Adrenal gland (tissue), 12 donors: ENCODE results near the gene SCNN1B. TPM values are rescaled to one million over a fixed set of nuclear protein-coding genes. Genes with fewer than 3 reads are reported as not detected.

Experiments used
- DNase-seq, 7 donors: peaks; one replicate each; pipeline ENCODE4 v3.0.0-alpha.2; 2019 to 2020
- H3K27ac ChIP-seq, 5 donors: fragments of 200-600 bp; sonication (generic) in 4 of 5; 1 replicate in 3 of 5; 2 replicates in 2 of 5; pipeline versions ENCODE4 v1.5.1 to v1.8.0; 2016 to 2020; ENCODE audit warnings: mild to moderate bottlenecking in 1 of 5
- H3K27me3 ChIP-seq: fragments of 200-600 bp; 2 replicates; pipeline ENCODE4 v1.8.0; 2021
- H3K36me3 ChIP-seq, 2 donors: fragments of 200-600 bp; replicated peaks in 1 of 2; 1 replicate in 1 of 2; 2 replicates in 1 of 2; pipeline versions ENCODE4 v1.5.1 to v1.8.0; 2018 to 2022
- H3K4me1 ChIP-seq, 2 donors: fragments of 200-600 bp; replicated peaks in 1 of 2; 1 replicate in 1 of 2; 2 replicates in 1 of 2; pipeline versions ENCODE4 v1.5.1 to v1.8.0; 2018 to 2021
- H3K4me3 ChIP-seq, 4 donors: fragments of 200-600 bp; sonication (generic) in 3 of 4; one replicate each; pipeline ENCODE4 v1.5.1; 2016 to 2018
- H3K9me3 ChIP-seq, 3 donors: fragments of 200-600 bp; sonication (generic) in 1 of 3; replicated peaks in 1 of 3; 1 replicate in 2 of 3; 2 replicates in 1 of 3; pipeline versions ENCODE4 v1.5.1 to v1.8.0; 2016 to 2021
- POLR2A ChIP-seq, 2 donors: fragments of 450-650 bp; IDR thresholded peaks; one replicate each; pipeline ENCODE4 v1.6.1; 2017; ENCODE audit warnings: antibody characterized with exemption in 2 of 2, mild to moderate bottlenecking in 2 of 2, moderate library complexity in 1 of 2
- WGBS, 4 donors: extraction: QIAGEN DNeasy Blood & Tissue Kit in 2 of 4; methylation state at CpG; one replicate each; pipeline versions ENCODE4 v1.1.5 to v1.1.7; 2013 to 2017; 5-methylcytosine and 5-hydroxymethylcytosine counted together
- intact Hi-C, 2 donors: fragments of 100-400 bp; cut with DNase I; formaldehyde crosslinking; loops; one replicate each; pipeline versions ENCODE4 v1.14.1 to v1.15.0; 2022 to 2023
- polyA plus RNA-seq, 3 donors: library from polyadenylated mRNA; stranded (reverse); fragments of 200-250 nt in 2 of 3; fragments of 350-450 nt in 1 of 3; fragmentation: Illumina TruSeq in 1 of 3; extraction: RNeasy Lipid Tissue Mini Kit (QIAGEN cat#74804) in 1 of 3; gene quantifications; one replicate each; pipeline ENCODE4 v1.2.3, GENCODE V29; 2013 to 2014
- total RNA-seq, 9 donors: library from RNA; depleted of rRNA in 4 of 9; stranded (reverse); fragments of >200 nt in 4 of 9; fragments of 120-200 nt in 1 of 9; fragmentation: NEBNext Ultra II Directional in 1 of 9; extraction: Animal tissue kit (Norgen Biotek cat#: 25700) in 1 of 9; gene quantifications; one replicate each; pipeline versions ENCODE4 v1.1.0 to v1.2.4, GENCODE V29; 2013 to 2023
- TF ChIP-seq, protein P1 (sequence below), 6 experiments: fragments of 450-650 bp in 4 of 6; fragments of 200-600 bp in 2 of 6; sonication (generic) in 1 of 6; IDR thresholded peaks; 1 replicate in 5 of 6; 2 replicates in 1 of 6; pipeline versions ENCODE4 v1.5.1 to v1.8.0; 2016 to 2021; ENCODE audit warnings: antibody characterized with exemption in 6 of 6, mild to moderate bottlenecking in 2 of 6, moderate library complexity in 1 of 6
- donor health status: healthy with polysubstance abuse.
- donor health status: Bipolar disorder and iron deficiency.
- donor health status: DM: yes; HTN: yes; CAD: no.
- donor health status: DM: no; HTN: no; CAD: no.
- donor health status: DM: no; HTN: no; CAD: no.
- donor health status: DM: yes; HTN: yes; CAD: no.

The SCNN1B gene
- total and polyA plus RNA-seq, 12 donors: 0.28 to 2.2 (median 1.2) TPM; not detected in 4

DNA sequence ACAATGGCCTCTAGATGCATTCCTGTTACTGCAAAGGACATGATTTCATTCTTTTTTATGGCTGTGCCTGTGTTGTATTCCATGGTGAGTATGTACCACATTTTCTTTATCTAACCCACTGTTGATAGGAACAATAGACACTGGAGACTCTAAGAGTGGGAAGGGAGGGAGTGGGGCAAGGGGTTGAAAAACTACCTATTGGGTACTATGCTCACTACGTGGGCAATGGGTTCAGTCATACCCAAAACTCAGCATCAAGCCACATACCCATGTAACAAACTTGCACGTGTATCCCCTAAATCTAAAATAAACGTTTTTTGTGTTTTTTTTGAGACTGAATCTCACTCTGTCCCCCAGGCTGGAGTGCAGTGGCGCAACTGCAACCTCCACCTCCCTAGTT is 47.1 kb upstream of the SCNN1B start:
- Histone ChIP-seq H3K27ac (no peak overlapping the region), H3K27me3 (no peaks in the 10 kb centered on the region), H3K4me1 (no peaks in the 10 kb centered on the region), H3K9me3 (no peaks in the 10 kb centered on the region), H3K4me3 (no peak overlapping the region), H3K36me3 (no peaks in the 10 kb centered on the region)
- intact Hi-C loops: no loop called here
- TF ChIP-seq POLR2A (IDR thresholded peaks at IDR 0.05): no peak
- TF ChIP-seq, protein P1, sequence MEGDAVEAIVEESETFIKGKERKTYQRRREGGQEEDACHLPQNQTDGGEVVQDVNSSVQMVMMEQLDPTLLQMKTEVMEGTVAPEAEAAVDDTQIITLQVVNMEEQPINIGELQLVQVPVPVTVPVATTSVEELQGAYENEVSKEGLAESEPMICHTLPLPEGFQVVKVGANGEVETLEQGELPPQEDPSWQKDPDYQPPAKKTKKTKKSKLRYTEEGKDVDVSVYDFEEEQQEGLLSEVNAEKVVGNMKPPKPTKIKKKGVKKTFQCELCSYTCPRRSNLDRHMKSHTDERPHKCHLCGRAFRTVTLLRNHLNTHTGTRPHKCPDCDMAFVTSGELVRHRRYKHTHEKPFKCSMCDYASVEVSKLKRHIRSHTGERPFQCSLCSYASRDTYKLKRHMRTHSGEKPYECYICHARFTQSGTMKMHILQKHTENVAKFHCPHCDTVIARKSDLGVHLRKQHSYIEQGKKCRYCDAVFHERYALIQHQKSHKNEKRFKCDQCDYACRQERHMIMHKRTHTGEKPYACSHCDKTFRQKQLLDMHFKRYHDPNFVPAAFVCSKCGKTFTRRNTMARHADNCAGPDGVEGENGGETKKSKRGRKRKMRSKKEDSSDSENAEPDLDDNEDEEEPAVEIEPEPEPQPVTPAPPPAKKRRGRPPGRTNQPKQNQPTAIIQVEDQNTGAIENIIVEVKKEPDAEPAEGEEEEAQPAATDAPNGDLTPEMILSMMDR (IDR thresholded peaks at IDR 0.05): no peak
- no peak for DNase-seq
- 54 to 57% (median 55%) methylated on average over 4 of the region's 4 CpGs for WGBS, 4 donors

DNA sequence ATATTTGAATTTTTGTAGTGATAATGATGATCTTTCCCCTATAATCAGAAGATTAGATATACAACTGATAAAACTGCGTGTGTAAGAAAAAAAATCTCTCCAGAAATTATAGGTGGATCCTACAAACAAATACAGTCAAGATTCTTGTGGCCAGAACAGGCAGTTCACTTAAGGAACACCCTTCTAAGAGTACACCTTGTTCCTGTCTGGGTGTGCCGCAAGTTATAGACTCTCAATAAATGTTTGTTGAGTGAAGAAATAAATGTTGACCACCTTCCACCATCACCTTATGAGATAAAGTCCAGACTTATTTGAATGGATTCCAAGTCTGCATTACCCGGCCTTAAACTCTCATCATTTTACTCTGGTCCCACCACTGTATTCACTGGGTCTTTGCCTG is 45.7 kb upstream of the SCNN1B start:
- H3K27ac ChIP-seq: no peak overlapping the region
- intact Hi-C loops: no loop called here

DNA sequence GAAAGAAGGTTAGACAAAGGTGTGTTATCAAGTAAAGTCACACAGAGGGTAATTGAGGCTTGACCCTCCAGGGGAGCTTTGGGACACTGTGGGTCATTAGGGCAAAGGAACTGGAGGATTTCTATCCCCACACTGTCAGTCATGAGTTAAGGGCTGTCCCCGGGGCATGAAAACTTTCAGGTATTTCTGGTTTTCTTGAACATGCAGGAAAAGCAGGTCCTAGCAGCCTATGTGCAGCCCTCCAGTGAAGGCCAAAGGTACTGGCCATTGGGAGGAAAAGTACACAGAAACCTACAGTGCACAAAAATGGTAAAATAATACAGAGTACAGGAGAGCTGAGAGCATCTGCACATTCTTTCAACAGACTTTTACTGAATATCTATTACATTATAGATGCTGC is 44.4 kb upstream of the SCNN1B start:
- 65 to 83% (median 77%) methylated on average over 1 of the region's 1 CpG for WGBS, 4 donors
- no peaks in the 10 kb centered on the region for H3K36me3 ChIP-seq
- TF ChIP-seq, protein P1 (IDR thresholded peaks at IDR 0.05): no peak
- H3K4me3 ChIP-seq: no peak overlapping the region
- H3K9me3 ChIP-seq: no peaks in the 10 kb centered on the region
- DNase-seq: no peak
- no peaks in the 10 kb centered on the region for H3K27me3 ChIP-seq
- intact Hi-C loops: no loop called here
- no peak overlapping the region for H3K27ac ChIP-seq
- no peaks in the 10 kb centered on the region for H3K4me1 ChIP-seq

More for the DNA sequence above, 45.7 kb upstream of the SCNN1B start:
- Histone ChIP-seq H3K4me1 (no peaks in the 10 kb centered on the region), H3K9me3 (no peaks in the 10 kb centered on the region), H3K36me3 (no peaks in the 10 kb centered on the region), H3K4me3 (no peak overlapping the region), H3K27me3 (no peaks in the 10 kb centered on the region)
- no peak for DNase-seq
- 49 to 60% (median 56%) methylated on average over 3 of the region's 3 CpGs for WGBS, 4 donors
- TF ChIP-seq POLR2A (IDR thresholded peaks at IDR 0.05): no peak
- TF ChIP-seq, protein P1 (IDR thresholded peaks at IDR 0.05): no peak

DNA sequence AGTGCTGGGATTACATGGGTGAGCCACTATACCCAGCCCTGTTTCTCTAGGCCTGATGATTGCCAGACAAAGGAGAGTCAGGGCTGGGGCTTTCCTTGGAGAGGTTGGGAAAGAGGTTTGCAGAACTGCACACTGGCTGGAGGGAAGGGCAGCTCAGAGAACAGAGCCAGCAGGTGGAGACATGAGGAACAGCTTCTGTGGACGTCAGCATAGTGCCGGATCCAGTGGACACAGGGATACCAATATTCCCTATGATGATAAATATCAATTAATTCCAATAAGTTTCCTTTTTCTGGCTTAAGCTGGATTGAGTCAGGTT is 43.2 kb upstream of the SCNN1B start:
- Histone ChIP-seq H3K27me3 (no peaks in the 10 kb centered on the region), H3K27ac (no peak overlapping the region), H3K4me1 (no peaks in the 10 kb centered on the region), H3K9me3 (no peaks in the 10 kb centered on the region), H3K36me3 (no peaks in the 10 kb centered on the region), H3K4me3 (no peak overlapping the region)
- TF ChIP-seq, protein P1 (IDR thresholded peaks at IDR 0.05): no peak
- WGBS, 4 donors: 50 to 71% (median 63%) methylated on average over 2 of the region's 2 CpGs
- intact Hi-C loops: no loop called here
- no peak for DNase-seq
